ENCODE results near the gene TTC23L.

The TTC23L gene

GRCh38 chr5:34923694-34924461 lies 84.9 kb downstream of the TTC23L start:
- TF ChIP-seq ZFX (IDR thresholded peaks at IDR 0.05) (no peak), CTCF (conservative IDR thresholded peaks at IDR 0.05) (no peak)
- no peak overlapping the region for H3K27ac ChIP-seq

GRCh38 chr5:34924462-34924765 lies 85.5 kb downstream of the TTC23L start:
- TF ChIP-seq CTCF (conservative IDR thresholded peaks at IDR 0.05) = no peak
- no peak overlapping the region for H3K27ac ChIP-seq

- no peak overlapping the region for H3K27ac ChIP-seq
- no peak for TF ChIP-seq ZFX (IDR thresholded peaks at IDR 0.05)
- TF ChIP-seq CTCF (conservative IDR thresholded peaks at IDR 0.05) = no peak
Measured at GRCh38 chr5:34926318-34926888, 87.4 kb downstream of the TTC23L start.

GRCh38 chr5:34927785-34928184 lies 88.8 kb downstream of the TTC23L start:
- no peak overlapping the region for H3K27ac ChIP-seq
- TF ChIP-seq ZFX (IDR thresholded peaks at IDR 0.05) (no peak), CTCF (conservative IDR thresholded peaks at IDR 0.05) (no peak)

GRCh38 chr5:34928267-34928666 lies 89.3 kb downstream of the TTC23L start:
- no peak overlapping the region for H3K27ac ChIP-seq
- TF ChIP-seq ZFX (IDR thresholded peaks at IDR 0.05) (no peak), CTCF (conservative IDR thresholded peaks at IDR 0.05) (no peak)

GRCh38 chr5:34929134-34929719 lies 90.3 kb downstream of the TTC23L start, which contains the start of gene DNAJC21:
DNAJC21 (plus strand) TSS chr5:34929559; CDS start chr5:34929820, 261 bp downstream.
- TF ChIP-seq CTCF (conservative IDR thresholded peaks at IDR 0.05) (no peak), ZFX (IDR thresholded peaks at IDR 0.05) (no peak)
- H3K27ac ChIP-seq = peak within 1 kb of the TSS; percentile 99

- H3K27ac ChIP-seq = peak overlapping the region; percentile 99
- TF ChIP-seq ZFX (IDR thresholded peaks at IDR 0.05) (peak; percentile 72), CTCF (conservative IDR thresholded peaks at IDR 0.05) (peak; percentile 5; the same call in 1 of the 2 replicates)
Measured at GRCh38 chr5:34929720-34930461, 90.9 kb downstream of the TTC23L start.
